SJCRH30 (cell line): Measurements from ENCODE around the gene EPC2. TPM values are rescaled to one million over a fixed set of nuclear protein-coding genes. Genes with fewer than 3 reads are reported as not detected.

ENCODE experiments used
- DNase-seq, 2 experiments: peaks; one replicate each; pipeline ENCODE4 v3.0.0-alpha.2; 2015 to 2020
- H3K27ac ChIP-seq: fragments of 250-450 bp; sonication (Bioruptor Pico); 2 replicates; pipeline ENCODE4 v1.5.1; 2020; ENCODE audit warnings: mild to moderate bottlenecking, moderate library complexity
- H3K27me3 ChIP-seq: fragments of 250-450 bp; sonication (Bioruptor Pico); 2 replicates; pipeline ENCODE4 v1.5.1; 2020; ENCODE audit warnings: mild to moderate bottlenecking, moderate library complexity
- H3K36me3 ChIP-seq: fragments of 250-450 bp; sonication (Bioruptor Pico); 2 replicates; pipeline ENCODE4 v1.5.1; 2020; ENCODE audit warnings: mild to moderate bottlenecking, moderate library complexity
- H3K4me1 ChIP-seq: fragments of 250-450 bp; sonication (Bioruptor Pico); 2 replicates; pipeline ENCODE4 v1.5.1; 2020; ENCODE audit warnings: mild to moderate bottlenecking, moderate library complexity
- H3K4me3 ChIP-seq: fragments of 250-450 bp; sonication (Bioruptor Pico); 2 replicates; pipeline ENCODE4 v1.5.1; 2020; ENCODE audit warnings: mild to moderate bottlenecking, moderate library complexity
- H3K9me3 ChIP-seq: fragments of 250-450 bp; sonication (Bioruptor Pico); replicated peaks from 2 replicates; pipeline ENCODE4 v1.5.1; 2020; ENCODE audit warnings: mild to moderate bottlenecking, moderate library complexity
- total RNA-seq: library from RNA; depleted of rRNA; stranded (reverse); fragments of >200 nt; shearing (Covaris generic); gene quantifications from 2 replicates; pipeline ENCODE4 v1.2.3, GENCODE V29; 2014; rRNA removed

Gene EPC2, protein sequence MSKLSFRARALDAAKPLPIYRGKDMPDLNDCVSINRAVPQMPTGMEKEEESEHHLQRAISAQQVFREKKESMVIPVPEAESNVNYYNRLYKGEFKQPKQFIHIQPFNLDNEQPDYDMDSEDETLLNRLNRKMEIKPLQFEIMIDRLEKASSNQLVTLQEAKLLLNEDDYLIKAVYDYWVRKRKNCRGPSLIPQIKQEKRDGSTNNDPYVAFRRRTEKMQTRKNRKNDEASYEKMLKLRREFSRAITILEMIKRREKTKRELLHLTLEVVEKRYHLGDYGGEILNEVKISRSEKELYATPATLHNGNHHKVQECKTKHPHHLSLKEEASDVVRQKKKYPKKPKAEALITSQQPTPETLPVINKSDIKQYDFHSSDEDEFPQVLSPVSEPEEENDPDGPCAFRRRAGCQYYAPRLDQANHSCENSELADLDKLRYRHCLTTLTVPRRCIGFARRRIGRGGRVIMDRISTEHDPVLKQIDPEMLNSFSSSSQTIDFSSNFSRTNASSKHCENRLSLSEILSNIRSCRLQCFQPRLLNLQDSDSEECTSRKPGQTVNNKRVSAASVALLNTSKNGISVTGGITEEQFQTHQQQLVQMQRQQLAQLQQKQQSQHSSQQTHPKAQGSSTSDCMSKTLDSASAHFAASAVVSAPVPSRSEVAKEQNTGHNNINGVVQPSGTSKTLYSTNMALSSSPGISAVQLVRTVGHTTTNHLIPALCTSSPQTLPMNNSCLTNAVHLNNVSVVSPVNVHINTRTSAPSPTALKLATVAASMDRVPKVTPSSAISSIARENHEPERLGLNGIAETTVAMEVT
- 29.8 and 33.1 TPM in 2 replicates for total RNA-seq

DNA sequence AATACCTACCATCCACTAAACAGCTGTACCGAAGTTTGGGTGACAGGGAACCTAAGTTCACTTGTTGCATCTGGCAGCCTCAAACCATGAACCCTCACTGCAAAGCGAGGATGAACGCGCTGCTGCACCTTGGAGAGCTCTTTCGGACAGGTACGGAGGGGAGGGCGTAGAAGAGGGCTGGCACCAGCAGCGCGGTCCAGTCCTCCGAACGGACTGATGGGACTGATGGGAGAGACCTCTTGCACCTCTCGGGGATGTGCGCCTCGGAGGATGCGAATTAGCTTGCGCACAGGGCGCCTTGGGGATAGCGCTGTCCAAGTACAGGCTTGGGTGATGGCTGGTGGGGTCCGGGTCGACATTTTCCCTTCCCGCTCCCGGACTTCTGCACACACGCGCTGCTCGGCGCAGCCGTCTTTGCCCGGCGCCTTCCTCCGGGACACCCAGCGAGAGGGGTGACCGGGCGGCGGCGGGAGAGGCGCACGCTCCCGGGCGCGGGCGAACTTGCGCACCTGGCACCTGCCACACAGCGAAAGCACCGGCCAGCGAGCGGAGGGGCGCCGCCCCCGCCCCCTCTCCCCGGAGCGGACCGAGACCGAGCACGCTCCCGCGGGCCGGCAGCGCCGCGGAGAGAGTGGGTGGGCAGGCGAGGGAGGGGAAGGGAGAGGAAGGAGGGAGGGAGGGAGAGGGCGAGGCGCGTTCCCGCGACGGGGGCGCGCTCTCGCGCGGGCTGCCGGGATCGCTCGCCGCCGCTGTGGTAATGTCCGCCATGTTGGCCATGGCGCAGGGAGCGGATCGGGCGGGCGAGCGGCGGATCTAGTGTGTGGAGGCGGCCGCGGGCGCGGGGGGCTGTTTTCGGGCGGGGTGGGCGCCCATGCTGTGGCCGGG, at the start of gene EPC2:
Gene EPC2, plus strand, starts transcription at position 754 of the 885 bp plus-strand sequence. CDS start 267 bp downstream, outside the sequence.
- DNase-seq: peak; percentile 82 to 86
- H3K4me1 ChIP-seq: no peaks in the 10 kb centered on the region
- H3K4me3 ChIP-seq: peak within 1 kb of the TSS; percentile 93
- H3K27me3 ChIP-seq: no peaks in the 10 kb centered on the region
- no peaks in the 10 kb centered on the region; the same call in 1 of the 2 replicates for H3K36me3 ChIP-seq
- H3K9me3 ChIP-seq: no peaks in the 10 kb centered on the region
- H3K27ac ChIP-seq: peak within 1 kb of the TSS; percentile 82

DNA sequence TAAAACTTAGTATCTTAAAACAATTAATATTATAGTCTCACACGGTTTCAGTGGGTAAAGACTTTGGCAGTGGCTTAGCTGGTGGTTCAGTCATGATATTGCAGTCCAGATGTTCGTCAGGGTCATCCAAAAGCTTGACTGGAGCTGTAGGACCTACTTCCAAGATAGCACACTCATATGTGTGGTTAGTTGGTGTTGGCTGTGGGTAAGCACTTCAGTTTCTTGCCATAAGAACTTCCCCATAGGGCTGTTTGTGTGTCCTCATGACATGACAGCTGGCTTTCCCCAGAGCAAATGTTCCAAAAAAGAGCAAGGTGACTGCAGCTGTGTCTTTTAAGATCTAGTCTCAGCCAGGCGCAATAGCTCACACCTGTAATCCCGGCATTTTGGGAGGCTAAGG, 48.5 kb upstream of the EPC2 start:
- H3K4me1 ChIP-seq: peaks cover 13% of the 10 kb centered on the region
- no peaks in the 10 kb centered on the region for H3K27me3 ChIP-seq
- no peak overlapping the region for H3K27ac ChIP-seq
- H3K4me3 ChIP-seq: no peak overlapping the region
- no peaks in the 10 kb centered on the region for H3K36me3 ChIP-seq
- H3K9me3 ChIP-seq: no peaks in the 10 kb centered on the region; the same call in 1 of the 2 replicates
- no peak for DNase-seq

DNA sequence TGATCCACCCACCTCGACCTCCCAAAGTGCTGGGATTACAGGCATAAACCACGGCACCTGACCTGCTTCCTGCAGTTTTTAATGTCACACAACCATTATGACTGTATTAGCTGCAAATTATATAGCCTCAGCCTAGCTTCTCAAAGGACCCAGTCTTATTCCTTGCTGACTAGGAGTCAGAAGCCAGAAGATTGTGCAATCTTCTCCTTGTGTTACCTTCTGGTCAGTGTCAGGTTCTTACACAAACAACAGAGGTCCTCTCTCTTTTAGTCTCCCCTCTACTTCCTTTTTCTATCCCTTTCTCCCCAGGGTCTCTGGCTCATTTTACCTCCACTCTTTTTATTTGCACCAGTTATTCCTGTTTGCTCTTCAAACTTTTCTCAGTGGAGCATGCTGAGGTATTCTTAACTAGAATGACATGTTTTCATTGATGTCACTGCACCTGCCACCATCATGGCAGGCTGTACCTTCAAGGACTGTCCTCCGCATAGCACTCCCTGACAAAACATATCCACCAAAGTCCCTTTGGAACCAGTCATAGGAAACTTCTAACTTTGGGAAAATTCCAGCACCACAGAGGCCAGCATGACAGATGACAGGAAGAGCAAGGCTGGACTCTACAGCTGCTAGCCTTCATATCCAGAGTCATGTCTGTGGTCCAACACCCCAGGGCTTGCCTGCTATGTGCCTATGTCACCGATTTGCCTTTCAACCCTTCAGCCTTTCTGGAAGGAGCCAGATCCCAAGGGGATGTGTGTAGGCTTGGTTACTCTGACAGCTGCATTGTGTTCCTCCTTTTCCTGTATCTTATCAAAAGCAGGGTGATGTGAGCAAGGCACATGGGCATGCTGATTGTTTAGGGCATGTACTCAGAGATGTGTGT, 45.2 kb upstream of the EPC2 start:
- no peaks in the 10 kb centered on the region; the same call in 1 of the 2 replicates for H3K9me3 ChIP-seq
- DNase-seq: peak; percentile 59 to 61
- no peak overlapping the region for H3K4me3 ChIP-seq
- H3K27me3 ChIP-seq: no peaks in the 10 kb centered on the region
- H3K4me1 ChIP-seq: peaks cover 13% of the 10 kb centered on the region
- peak overlapping the region; percentile 26; the same call in 1 of the 2 replicates for H3K27ac ChIP-seq
- no peaks in the 10 kb centered on the region for H3K36me3 ChIP-seq

DNA sequence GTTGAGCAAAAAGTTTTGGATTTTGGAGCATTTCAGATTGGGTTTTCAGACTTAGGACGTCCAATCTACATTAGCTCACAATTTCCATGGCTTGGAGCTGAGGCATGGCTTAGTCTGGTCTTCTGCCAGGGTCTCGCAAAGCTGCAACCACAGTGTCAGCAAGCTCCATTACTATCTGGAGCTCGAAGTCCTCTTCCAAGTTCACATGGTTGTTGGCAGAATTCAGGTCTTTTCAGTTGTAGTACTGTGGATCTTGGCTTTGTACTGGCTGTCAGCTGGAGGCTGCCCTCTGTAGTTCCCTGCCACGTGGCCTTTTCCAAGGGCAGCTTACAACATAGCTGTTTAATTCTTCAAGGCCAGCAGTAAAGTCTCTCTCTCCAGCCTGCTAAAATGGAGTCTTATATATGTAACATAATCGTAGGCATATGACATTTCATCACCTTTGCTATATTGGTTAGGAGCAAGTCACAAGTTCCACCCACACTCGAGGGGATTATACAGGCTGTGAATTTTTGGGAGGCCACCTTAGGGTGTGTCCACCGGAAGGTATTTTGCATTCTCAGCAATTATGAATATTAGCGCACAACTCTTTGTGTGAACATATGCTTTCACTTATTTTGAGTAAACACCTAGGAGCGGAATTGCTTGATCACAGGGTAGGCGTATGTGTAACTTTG, 41.5 kb upstream of the EPC2 start:
- DNase-seq: no peak

DNA sequence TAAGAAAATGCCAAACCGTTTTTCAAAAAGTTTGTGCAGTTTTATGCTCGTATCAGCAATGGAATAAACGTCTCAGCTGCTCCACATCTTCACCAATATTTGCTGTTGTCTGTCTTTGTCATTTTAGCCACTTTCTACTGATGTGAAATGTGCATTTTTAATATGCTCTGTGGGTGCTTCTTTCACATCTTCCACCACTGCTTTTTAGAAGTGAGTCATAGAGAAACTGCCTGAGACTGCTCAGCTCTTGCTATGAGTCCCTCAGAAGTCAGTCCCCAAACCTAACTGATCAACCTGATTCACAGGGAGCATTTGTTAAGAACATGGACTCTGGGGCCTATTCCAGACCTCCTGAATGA, 41.0 kb upstream of the EPC2 start:
- H3K9me3 ChIP-seq: no peaks in the 10 kb centered on the region; the same call in 1 of the 2 replicates
- H3K4me1 ChIP-seq: peaks cover 13% of the 10 kb centered on the region
- H3K27me3 ChIP-seq: no peaks in the 10 kb centered on the region
- no peak overlapping the region for H3K4me3 ChIP-seq
- H3K27ac ChIP-seq: no peak overlapping the region
- no peak for DNase-seq
- no peaks in the 10 kb centered on the region for H3K36me3 ChIP-seq

More for the DNA sequence above, 41.5 kb upstream of the EPC2 start:
- Histone ChIP-seq H3K4me1 (peaks cover 13% of the 10 kb centered on the region), H3K27ac (no peak overlapping the region), H3K36me3 (no peaks in the 10 kb centered on the region), H3K9me3 (no peaks in the 10 kb centered on the region; the same call in 1 of the 2 replicates), H3K27me3 (no peaks in the 10 kb centered on the region), H3K4me3 (no peak overlapping the region)

DNA sequence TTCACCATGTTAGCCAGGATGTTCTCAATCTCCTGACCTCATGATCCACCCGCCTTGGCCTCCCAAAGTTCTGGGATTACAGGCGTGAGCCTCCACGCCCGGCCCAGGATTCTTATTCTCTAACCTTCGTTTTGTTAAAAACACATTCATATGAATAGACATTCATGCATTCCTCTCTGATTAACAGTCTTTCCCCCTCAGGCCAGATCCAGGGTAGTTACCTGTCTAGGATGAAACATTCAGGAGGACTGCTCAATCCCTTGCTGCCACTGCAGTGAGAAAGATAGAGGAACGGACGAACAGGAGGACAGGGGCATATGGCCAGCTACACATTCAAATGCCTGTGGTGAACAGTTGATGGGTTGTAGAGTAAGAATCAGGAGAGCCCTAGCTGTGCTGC, 39.6 kb upstream of the EPC2 start:
- Histone ChIP-seq H3K9me3 (no peaks in the 10 kb centered on the region; the same call in 1 of the 2 replicates), H3K27ac (no peak overlapping the region), H3K27me3 (no peaks in the 10 kb centered on the region), H3K4me1 (peaks cover 3% of the 10 kb centered on the region), H3K4me3 (no peak overlapping the region), H3K36me3 (no peaks in the 10 kb centered on the region)
- DNase-seq: no peak

DNA sequence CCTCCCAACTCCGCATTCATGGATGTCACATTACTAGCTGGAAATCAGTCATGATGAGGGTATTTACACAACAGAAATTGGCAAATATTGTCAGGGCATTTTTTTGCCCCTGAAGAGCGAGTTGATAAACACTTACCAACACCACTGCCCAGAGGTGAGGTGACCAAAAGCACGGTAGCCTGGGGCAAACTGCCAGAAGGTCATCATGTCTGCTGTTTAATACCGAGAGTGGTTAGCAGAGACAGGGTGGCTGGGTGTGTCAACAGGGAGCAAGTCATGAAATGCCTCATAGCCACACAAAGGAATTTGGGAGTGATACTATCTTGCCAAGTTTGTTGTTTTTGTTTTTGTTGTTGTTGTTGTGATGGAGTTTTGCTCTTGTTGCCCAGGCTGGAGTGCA, 37.0 kb upstream of the EPC2 start:
- H3K27me3 ChIP-seq: no peaks in the 10 kb centered on the region
- DNase-seq: no peak
- H3K9me3 ChIP-seq: no peaks in the 10 kb centered on the region
- no peak overlapping the region for H3K4me3 ChIP-seq
- H3K27ac ChIP-seq: no peak overlapping the region
- no peaks in the 10 kb centered on the region for H3K36me3 ChIP-seq
- peaks cover 7% of the 10 kb centered on the region for H3K4me1 ChIP-seq

DNA sequence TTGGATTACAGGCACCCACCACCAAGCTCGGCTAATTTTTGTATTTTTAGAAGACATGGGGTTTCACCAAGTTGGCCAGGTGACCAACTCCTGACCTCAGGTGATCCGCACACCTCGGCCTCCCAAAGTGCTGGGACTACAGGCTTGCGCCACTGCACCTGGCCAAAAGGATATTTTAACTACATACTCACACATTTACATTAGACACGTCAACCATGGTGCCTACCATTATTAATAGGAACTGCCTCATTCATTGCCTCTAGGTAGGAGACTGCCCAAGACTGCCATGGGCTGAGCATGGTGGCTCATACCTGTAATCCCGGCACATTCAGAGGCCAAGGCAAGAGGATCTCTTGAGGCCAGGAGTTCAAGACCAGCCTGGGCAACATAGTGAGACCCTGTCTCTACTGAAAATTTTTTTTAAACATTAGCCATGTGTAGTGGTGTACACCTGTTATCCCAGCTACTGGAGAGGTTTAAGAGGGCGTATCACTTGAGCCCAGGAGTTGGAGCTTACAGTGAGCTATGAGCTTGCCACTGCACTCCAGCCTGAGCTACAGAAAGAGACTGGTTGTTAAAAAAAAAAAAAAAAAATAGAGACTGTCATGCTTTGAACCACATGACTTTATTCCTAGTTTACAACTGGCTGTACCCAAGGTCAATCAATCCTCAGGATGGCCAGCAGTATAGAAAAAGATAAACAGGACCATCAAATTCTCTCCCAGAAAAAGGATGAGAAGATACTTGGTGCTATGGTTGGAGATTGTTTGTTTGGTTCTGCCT, 31.1 kb upstream of the EPC2 start:
- Histone ChIP-seq H3K27ac (peak overlapping the region; percentile 79), H3K4me3 (no peak overlapping the region), H3K27me3 (no peaks in the 10 kb centered on the region), H3K36me3 (no peaks in the 10 kb centered on the region), H3K4me1 (peaks cover 40% of the 10 kb centered on the region), H3K9me3 (no peaks in the 10 kb centered on the region)
- peak in 1 of 2 experiments; percentile 21 for DNase-seq

DNA sequence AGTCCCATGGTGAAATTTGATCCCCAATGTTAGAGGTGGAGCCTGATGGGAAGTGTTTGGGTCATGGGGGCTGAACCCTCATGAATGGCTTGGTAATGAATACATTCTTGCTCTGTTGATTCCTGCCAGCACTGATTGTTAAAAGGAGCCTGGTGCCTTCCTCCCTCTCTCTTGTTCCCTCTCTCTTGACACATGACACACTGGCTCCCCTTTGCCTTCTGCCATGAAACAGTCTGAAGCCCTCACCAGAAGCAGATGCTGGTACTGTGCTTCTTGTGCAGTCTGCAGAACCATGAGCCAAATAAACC, 30.6 kb upstream of the EPC2 start:
- H3K27me3 ChIP-seq: no peaks in the 10 kb centered on the region
- H3K27ac ChIP-seq: peak overlapping the region; percentile 79
- no peak overlapping the region for H3K4me3 ChIP-seq
- peak; percentile 35 to 57 for DNase-seq
- peaks cover 40% of the 10 kb centered on the region for H3K4me1 ChIP-seq
- no peaks in the 10 kb centered on the region for H3K36me3 ChIP-seq
- H3K9me3 ChIP-seq: no peaks in the 10 kb centered on the region

DNA sequence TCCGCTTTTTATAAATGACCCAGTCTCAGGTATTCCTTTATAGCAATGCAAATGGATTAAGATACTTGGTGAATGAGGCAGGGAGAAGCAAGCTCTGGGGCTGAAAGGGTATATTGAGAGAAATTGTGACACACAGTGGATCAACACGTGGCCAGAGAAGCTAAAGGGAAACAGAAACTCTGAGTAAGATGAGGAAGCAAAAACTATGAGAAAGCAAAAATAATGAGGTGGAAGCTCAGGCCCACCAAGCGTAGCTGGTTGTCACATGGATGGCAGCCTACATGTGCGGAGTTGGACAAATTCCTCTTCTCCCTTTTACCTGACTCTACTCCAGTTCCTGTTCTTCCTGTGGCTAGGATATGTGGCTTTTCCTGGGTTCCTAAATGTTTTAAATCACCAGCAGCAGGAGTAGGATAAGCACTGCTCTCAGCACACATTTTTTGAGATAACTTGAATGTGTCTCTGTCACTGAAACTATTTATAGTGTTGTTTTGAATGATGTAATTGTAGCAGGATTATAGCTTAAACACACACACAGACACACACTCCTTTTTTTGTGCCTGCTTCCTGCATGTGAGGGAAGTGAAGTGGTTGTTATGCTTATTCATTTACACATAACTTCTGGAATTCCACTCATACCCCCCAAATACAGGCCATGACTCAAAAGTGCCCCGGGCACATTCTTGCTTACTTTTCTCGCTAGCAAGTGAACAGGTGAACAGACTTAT, 30.1 kb upstream of the EPC2 start:
- DNase-seq: peak; percentile 95
- peaks cover 40% of the 10 kb centered on the region for H3K4me1 ChIP-seq
- no peaks in the 10 kb centered on the region for H3K9me3 ChIP-seq
- no peak overlapping the region; the same call in 1 of the 2 replicates for H3K4me3 ChIP-seq
- no peaks in the 10 kb centered on the region for H3K36me3 ChIP-seq
- H3K27me3 ChIP-seq: no peaks in the 10 kb centered on the region
- peak overlapping the region; percentile 79 for H3K27ac ChIP-seq

DNA sequence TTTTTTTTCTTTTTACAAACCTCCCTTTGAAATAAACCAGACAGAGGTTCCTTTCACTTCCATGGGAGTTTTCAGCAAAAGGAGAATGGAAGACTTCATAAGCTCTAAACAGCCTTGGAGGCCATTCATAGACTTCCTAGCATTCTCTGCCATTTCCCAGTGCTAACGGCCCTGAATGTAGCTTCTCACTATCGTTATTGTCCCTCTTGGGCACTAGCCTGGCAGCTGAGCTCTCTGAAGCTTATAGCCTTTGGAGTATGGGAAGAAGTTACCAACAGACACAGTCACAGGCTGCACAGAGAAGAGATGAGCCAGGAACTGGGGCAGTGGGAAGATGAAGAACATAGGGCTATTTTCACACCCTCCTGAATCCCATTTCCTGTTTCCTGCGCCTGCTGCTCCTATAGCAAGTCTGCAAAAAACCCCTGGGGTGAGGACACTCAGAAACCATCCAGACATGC, 29.1 kb upstream of the EPC2 start:
- Histone ChIP-seq H3K36me3 (no peaks in the 10 kb centered on the region), H3K27me3 (no peaks in the 10 kb centered on the region), H3K4me3 (0 out of 2 replicates have a peak overlapping the region, but pooled peaks have one; percentile 7), H3K27ac (peak overlapping the region; percentile 79), H3K9me3 (no peaks in the 10 kb centered on the region), H3K4me1 (peaks cover 39% of the 10 kb centered on the region)
- peak; percentile 35 to 54 for DNase-seq

DNA sequence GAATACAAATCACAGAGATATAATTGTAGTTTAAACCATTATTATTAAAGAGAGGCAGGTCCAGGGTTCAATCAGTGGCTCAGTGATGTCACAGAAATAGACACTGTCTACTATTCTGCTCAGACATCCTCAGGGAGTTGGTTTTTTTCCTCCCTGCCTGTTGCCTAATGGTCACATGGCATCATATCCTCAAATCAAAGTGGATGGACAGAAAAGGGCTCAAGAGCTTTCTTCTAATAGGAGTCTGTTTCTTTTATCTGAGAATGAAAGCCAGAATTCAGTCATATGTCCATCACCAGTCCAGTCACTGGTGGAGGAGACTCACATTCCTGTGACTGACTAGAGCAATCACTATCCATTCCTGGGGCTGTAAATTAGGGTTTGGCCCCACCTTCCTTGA, 27.9 kb upstream of the EPC2 start:
- no peaks in the 10 kb centered on the region for H3K36me3 ChIP-seq
- no peak overlapping the region for H3K27ac ChIP-seq
- peaks cover 33% of the 10 kb centered on the region for H3K4me1 ChIP-seq
- H3K9me3 ChIP-seq: no peaks in the 10 kb centered on the region
- H3K27me3 ChIP-seq: no peaks in the 10 kb centered on the region
- H3K4me3 ChIP-seq: no peak overlapping the region
- DNase-seq: no peak
